Measurements from ENCODE around the gene TRMT61B. TPM values are rescaled to one million over a fixed set of nuclear protein-coding genes. Genes with fewer than 3 reads are reported as not detected.

The TRMT61B gene
- total and polyA plus RNA-seq, 2 of the 13 experiments (the other 11 are each of a cell fraction or from before 2014, with no cell fraction given): 19.7 to 23.5 TPM

- in situ Hi-C loops (cut with HindIII; ENCODE audit: extremely low pct_ligation_motif_present, low pct_unique_long_range_greater_than_20kb): no loop called here
- BruUV-seq (replicated peaks): no TSS peak
- no peak overlapping the region for H3K4me2 ChIP-seq (ENCODE audit: low read depth, low read length)
- H2AFZ ChIP-seq (ENCODE audit: low read length): no peak overlapping the region
- H3K4me3 ChIP-seq (replicated peaks in 1 of 3; ENCODE audit: insufficient read depth in 1 of 3, low read depth in 2 of 3, low read length in 3 of 3): no peak overlapping the region
- H3K9me3 ChIP-seq (ENCODE audit: low read length): no peaks in the 10 kb centered on the region
- peaks cover 53% of the 10 kb centered on the region for H3K4me1 ChIP-seq (ENCODE audit: insufficient read depth, low read length)
- peaks cover 100% of the 10 kb centered on the region for H3K79me2 ChIP-seq (ENCODE audit: insufficient read depth, low read length)
- H3K36me3 ChIP-seq (replicated peaks in 1 of 2; ENCODE audit: control insufficient read depth in 1 of 2, insufficient read depth in 2 of 2, low read length in 2 of 2): peaks cover 12 to 51% of the 10 kb centered on the region in 2 experiments
- FAIRE-seq: no peak
- TF ChIP-seq POLR2G (IDR thresholded peaks at IDR 0.05; ENCODE audit: low read depth, low read length) (no peak), ONECUT2 (CRISPR knock-in tag; IDR thresholded peaks at IDR 0.05) (no peak), ZNF546 (CRISPR knock-in tag; conservative IDR thresholded peaks at IDR 0.05) (no peak), ZNF234 (CRISPR knock-in tag; conservative IDR thresholded peaks at IDR 0.05) (no peak), ZNF891 (CRISPR knock-in tag; IDR thresholded peaks at IDR 0.05) (no peak), TSC22D2 (CRISPR knock-in tag; IDR thresholded peaks at IDR 0.05; ENCODE audit: borderline replicate concordance) (no peak)
- DNase-seq (ENCODE audit: low spot score): no peak
- H4K20me1 ChIP-seq (ENCODE audit: insufficient read depth, low read length): peaks cover 94% of the 10 kb centered on the region
- CTCF ChIA-PET (ENCODE audit: low intra/inter-chr PET ratio, low total read pairs): no interaction called here
- intact Hi-C loops (cut with micrococcal nuclease; ENCODE audit: unreplicated experiment): no loop called here
- H3K27me3 ChIP-seq (ENCODE audit: control insufficient read depth in 1 of 2, insufficient read depth in 2 of 2, low read length in 2 of 2): no peaks in the 10 kb centered on the region
- POLR2A ChIA-PET: interaction anchor here (1.0 kb wide), 1 partner anchor 31 kb away, joined by 3 read pairs; the partner anchor contains the start of gene TRMT61B
- no peak overlapping the region for H3K27ac ChIP-seq (ENCODE audit: extremely low read length, insufficient read depth, low read length)
- ATAC-seq: no peak
- no peak overlapping the region for H3K9ac ChIP-seq (ENCODE audit: insufficient read depth, low read depth, low read length)
- WGBS (ENCODE audit: low lambda C conversion rate): 85% methylated on average over 1 of the region's 1 CpG
Measured at GRCh38 chr2:28901841-28902240, 31.7 kb upstream of the TRMT61B start.

GRCh38 chr2:28901202-28901601 is 31.1 kb upstream of the TRMT61B start:
- Histone ChIP-seq H3K9ac (ENCODE audit: insufficient read depth, low read depth, low read length) (no peak overlapping the region), H2AFZ (ENCODE audit: low read length) (no peak overlapping the region), H3K4me1 (ENCODE audit: insufficient read depth, low read length) (peaks cover 59% of the 10 kb centered on the region), H3K9me3 (ENCODE audit: low read length) (no peaks in the 10 kb centered on the region), H3K27me3 (ENCODE audit: control insufficient read depth in 1 of 2, insufficient read depth in 2 of 2, low read length in 2 of 2) (no peaks in the 10 kb centered on the region), H3K4me2 (ENCODE audit: low read depth, low read length) (no peak overlapping the region), H3K27ac (ENCODE audit: extremely low read length, insufficient read depth, low read length) (no peak overlapping the region), H3K4me3 (replicated peaks in 1 of 3; ENCODE audit: insufficient read depth in 1 of 3, low read depth in 2 of 3, low read length in 3 of 3) (no peak overlapping the region), H3K79me2 (ENCODE audit: insufficient read depth, low read length) (peaks cover 100% of the 10 kb centered on the region), H3K36me3 (replicated peaks in 1 of 2; ENCODE audit: control insufficient read depth in 1 of 2, insufficient read depth in 2 of 2, low read length in 2 of 2) (peaks cover 10 to 45% of the 10 kb centered on the region in 2 experiments), H4K20me1 (ENCODE audit: insufficient read depth, low read length) (peaks cover 95% of the 10 kb centered on the region)
- WGBS (ENCODE audit: low lambda C conversion rate): 75% methylated on average over 2 of the region's 2 CpGs
- in situ Hi-C loops (cut with HindIII; ENCODE audit: extremely low pct_ligation_motif_present, low pct_unique_long_range_greater_than_20kb) (no loop called here), intact Hi-C loops (cut with micrococcal nuclease; ENCODE audit: unreplicated experiment) (no loop called here)
- no peak for DNase-seq (ENCODE audit: low spot score)
- ATAC-seq: no peak
- POLR2A ChIA-PET: no interaction called here
- CTCF ChIA-PET (ENCODE audit: low intra/inter-chr PET ratio, low total read pairs): no interaction called here
- no TSS peak for BruUV-seq (replicated peaks)
- FAIRE-seq: no peak
- TF ChIP-seq RBM22 (optimal IDR thresholded peaks at IDR 0.05; ENCODE audit: low read length) (peak; percentile 87), SNAPC5 (CRISPR knock-in tag; IDR thresholded peaks at IDR 0.05; ENCODE audit: borderline replicate concordance) (no peak), SUZ12 (IDR thresholded peaks at IDR 0.05; ENCODE audit: low read depth, low read length) (no peak), ZNF264 (CRISPR knock-in tag; IDR thresholded peaks at IDR 0.05) (no peak), ZFP90 (CRISPR knock-in tag; IDR thresholded peaks at IDR 0.05; ENCODE audit: borderline replicate concordance) (no peak), ZKSCAN8 (CRISPR knock-in tag; IDR thresholded peaks at IDR 0.05; ENCODE audit: borderline replicate concordance) (no peak)
